Activated naive CD8-positive, alpha-beta T cell treated with anti-CD3 and anti-CD28 coated beads, Interleukin-2, amount 50 U/mL, for 24 hours (primary cell): ENCODE measurements around the gene TTLL9.
"Not testable (repeated sequence)": the region's sequence is repeated elsewhere in the genome, so short reads cannot be mapped to it uniquely, and the experiment has no call there.

Experiments used
- ATAC-seq: fragments of 150-1000 bp; cut with Tn5 transposase; one replicate; pipeline ENCODE4 v1.10.0; 2021
- DNase-seq: peaks from one replicate; pipeline ENCODE4 v3.0.0; 2021
- H3K27ac Mint-ChIP-seq: one replicate; pipeline ENCODE4 v1.8.0; 2021; ENCODE audit warnings: mild to moderate bottlenecking, mixed read lengths
- H3K27me3 Mint-ChIP-seq: one replicate; pipeline ENCODE4 v1.8.0; 2021; ENCODE audit warnings: mixed read lengths
- H3K36me3 Mint-ChIP-seq: one replicate; pipeline ENCODE4 v1.8.0; 2021; ENCODE audit warnings: low read depth, mixed read lengths
- H3K4me1 Mint-ChIP-seq: one replicate; pipeline ENCODE4 v1.8.0; 2021; ENCODE audit warnings: mixed read lengths
- H3K4me3 Mint-ChIP-seq: one replicate; pipeline ENCODE4 v1.8.0; 2021; ENCODE audit warnings: mild to moderate bottlenecking, moderate library complexity, mixed read lengths
- H3K9me3 Mint-ChIP-seq: one replicate; pipeline ENCODE4 v1.8.0; 2021; ENCODE audit warnings: mixed read lengths

The TTLL9 gene, protein sequence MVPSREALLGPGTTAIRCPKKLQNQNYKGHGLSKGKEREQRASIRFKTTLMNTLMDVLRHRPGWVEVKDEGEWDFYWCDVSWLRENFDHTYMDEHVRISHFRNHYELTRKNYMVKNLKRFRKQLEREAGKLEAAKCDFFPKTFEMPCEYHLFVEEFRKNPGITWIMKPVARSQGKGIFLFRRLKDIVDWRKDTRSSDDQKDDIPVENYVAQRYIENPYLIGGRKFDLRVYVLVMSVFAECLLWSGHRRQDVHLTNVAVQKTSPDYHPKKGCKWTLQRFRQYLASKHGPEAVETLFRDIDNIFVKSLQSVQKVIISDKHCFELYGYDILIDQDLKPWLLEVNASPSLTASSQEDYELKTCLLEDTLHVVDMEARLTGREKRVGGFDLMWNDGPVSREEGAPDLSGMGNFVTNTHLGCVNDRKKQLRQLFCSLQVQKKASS

DNA sequence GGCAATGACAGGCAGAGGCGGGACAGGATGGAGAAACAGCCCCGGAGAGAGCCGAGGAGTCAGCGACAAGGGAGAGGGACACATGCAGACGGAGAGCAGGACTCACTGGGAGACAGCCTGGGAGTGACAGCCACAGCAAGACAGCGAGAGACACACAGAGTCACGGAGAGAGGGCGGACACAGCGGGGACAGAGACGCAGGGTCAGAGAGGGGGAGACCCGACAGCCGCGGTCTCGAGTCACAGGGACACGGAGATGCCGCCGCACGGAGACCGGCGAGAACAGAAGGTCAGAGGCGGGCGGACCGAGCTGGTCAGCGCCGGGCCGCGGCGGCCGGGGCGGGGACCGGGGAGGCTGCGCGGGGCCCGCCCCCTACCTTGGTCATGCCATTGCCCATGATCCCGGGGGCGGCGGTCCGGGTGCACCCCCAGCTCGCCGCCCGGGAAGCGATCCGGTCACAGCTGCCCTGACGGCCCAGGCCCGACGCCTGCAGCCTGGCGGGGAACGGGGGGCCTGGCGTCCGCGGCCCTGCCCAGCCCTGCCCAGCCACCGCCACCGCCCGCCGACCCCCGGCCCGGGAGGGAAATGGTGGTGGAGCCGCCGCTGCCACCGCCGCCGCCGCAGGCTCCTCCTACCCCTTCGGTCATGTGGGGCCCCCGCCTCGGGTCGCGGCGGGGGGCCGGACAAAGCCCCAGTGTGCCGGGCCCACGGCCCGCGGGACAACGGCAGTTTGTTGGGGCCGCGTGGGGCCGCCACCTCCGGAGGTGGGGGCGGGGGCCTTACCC is at the start of gene TTLL9, which contains the start of gene DUSP15:
TSS of gene TTLL9 (plus strand) at position 693 of the 784 bp plus-strand sequence. CDS start 493 bp downstream, outside the sequence.
TSS of gene DUSP15 (minus strand) at position 586 of the 784 bp plus-strand sequence. CDS start at position 396, 190 bp downstream.
- H3K27me3 Mint-ChIP-seq, result peaks cover 33% of the 10 kb centered on the region
- peak within 1 kb of the TSS; percentile 85 for H3K4me3 Mint-ChIP-seq
- no peaks in the 10 kb centered on the region for H3K9me3 Mint-ChIP-seq
- ATAC-seq (no peak), DNase-seq (no peak)
- peak within 1 kb of the TSS; percentile 85 for H3K27ac Mint-ChIP-seq
- H3K4me1 Mint-ChIP-seq, result peaks cover 12% of the 10 kb centered on the region
- no peaks in the 10 kb centered on the region for H3K36me3 Mint-ChIP-seq

DNA sequence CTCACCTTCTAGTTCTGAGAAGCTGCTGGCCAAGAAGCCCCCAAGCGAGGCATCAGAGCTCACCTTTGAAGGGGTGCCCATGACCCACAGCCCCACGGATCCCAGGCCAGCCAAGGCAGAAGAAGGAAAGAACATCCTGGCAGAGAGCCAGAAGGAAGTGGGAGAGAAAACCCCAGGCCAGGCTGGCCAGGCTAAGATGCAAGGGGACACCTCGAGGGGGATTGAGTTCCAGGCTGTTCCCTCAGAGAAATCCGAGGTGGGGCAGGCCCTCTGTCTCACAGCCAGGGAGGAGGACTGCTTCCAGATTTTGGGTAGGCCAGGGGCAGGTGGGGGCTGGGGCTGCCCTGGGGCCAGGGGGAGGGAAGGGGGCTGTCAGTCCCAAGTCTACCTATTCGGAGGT is 49.0 kb upstream of the TTLL9 start:
- Mint-ChIP-seq H3K36me3 (no peaks in the 10 kb centered on the region), H3K27ac (no peak overlapping the region), H3K9me3 (no peaks in the 10 kb centered on the region), H3K4me3 (no peak overlapping the region), H3K4me1 (no peaks in the 10 kb centered on the region), H3K27me3 (peaks cover 4% of the 10 kb centered on the region)
- no peak for DNase-seq
- no peak for ATAC-seq

DNA sequence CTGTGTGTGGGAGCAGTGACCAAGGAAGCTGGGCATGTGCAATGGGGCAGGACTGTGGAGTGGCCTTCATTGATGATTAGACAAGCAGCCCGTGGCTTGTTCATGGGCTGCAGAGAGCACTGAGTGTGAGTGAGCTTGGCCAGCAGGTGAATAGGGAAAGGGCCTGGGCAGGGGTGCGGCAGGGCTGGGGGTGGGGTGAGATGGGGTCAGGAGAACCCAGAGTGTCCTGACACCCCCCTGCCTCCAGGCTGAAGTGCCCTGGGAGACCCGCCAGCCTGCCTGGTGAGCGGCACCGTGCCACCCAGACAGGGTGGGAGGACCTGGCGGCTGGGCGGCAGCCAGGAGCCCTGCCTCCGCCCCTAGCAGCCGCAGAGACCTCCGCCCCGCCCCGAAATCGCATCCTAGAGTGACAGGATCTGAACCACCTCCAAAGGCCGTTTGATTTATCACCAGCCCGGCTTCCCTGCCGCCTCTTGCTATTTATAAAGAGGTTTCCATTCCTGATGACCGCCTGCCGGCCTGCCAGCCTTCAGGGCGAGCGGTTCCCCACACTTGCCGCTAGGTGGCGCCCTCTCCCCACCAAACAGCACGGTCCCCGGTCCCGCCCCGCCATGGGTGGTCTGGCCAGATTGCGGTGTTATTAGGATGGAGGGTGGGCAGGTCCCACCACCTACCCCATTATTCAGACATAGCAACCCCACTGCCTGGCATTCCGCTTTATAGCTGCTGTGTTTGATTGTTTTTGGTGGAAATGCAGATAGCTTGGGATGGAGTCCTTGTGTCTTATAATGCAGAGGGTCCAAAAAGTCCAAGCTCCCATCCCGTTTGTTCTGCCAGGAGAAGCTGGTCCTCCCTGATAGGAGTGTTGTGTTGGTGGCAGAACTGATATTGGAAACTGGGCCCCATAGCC is 47.8 kb upstream of the TTLL9 start:
- no peak overlapping the region for H3K4me3 Mint-ChIP-seq
- peak; percentile 83 for DNase-seq
- H3K36me3 Mint-ChIP-seq, result no peaks in the 10 kb centered on the region
- H3K9me3 Mint-ChIP-seq, result no peaks in the 10 kb centered on the region
- peaks cover 4% of the 10 kb centered on the region for H3K27me3 Mint-ChIP-seq
- peak; percentile 76 for ATAC-seq
- no peak overlapping the region for H3K27ac Mint-ChIP-seq
- no peaks in the 10 kb centered on the region for H3K4me1 Mint-ChIP-seq

DNA sequence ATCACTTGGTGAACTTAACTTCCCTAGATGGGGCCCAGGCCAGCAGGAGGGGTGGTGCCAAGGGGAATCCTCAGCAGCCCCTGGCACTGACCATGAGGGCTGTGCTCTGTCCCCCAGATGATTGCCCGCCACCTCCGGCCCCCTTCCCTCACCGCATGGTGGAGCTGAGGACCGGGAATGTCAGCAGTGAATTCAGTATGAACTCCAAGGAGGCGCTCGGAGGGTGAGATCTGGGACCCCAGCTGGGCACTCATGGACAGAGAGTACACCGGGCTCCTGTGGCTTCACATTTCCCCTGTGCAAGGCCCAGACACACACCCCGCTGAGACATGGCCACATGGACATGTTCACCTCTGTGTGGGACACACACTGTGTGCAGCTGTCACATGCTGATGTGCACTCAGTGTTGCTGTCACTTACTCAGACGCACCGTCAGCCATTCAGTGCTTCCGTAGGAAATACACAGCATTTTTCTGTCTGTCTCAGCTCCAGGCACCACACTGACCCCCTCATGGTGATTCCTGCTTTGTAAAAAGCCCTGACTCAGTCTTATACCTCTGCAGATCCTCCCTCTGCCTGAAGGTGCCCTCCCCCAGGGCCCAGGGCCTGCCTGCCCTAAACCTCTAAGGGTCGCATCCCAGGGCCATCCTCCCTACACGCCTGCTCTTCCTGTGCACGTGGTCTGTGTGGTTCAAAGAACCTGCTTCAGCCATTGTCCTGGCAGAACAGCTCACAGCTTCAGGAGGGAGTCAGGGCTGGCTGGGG is 46.9 kb upstream of the TTLL9 start:
- peaks cover 4% of the 10 kb centered on the region for H3K27me3 Mint-ChIP-seq
- DNase-seq, result no peak
- no peaks in the 10 kb centered on the region for H3K4me1 Mint-ChIP-seq
- H3K4me3 Mint-ChIP-seq, result no peak overlapping the region
- no peak for ATAC-seq
- no peaks in the 10 kb centered on the region for H3K9me3 Mint-ChIP-seq
- H3K27ac Mint-ChIP-seq, result no peak overlapping the region
- no peaks in the 10 kb centered on the region for H3K36me3 Mint-ChIP-seq

DNA sequence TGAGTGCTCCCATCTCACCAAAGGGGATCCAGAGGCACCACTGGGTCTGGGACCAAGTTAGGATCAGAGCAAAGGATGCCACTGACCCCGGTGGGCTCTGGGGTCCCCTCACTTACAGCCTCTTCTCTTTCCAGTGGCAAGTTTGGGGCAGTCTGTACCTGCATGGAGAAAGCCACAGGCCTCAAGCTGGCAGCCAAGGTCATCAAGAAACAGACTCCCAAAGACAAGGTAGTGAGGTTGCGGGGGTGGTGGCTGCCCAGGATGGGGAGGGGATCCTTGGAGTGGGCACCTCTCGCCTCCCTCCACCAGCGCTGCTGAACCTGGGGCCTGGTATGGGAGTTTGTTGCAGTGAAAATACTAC is 46.3 kb upstream of the TTLL9 start:
- ATAC-seq (no peak), DNase-seq (no peak)
- Mint-ChIP-seq H3K4me3 (no peak overlapping the region), H3K27me3 (peaks cover 4% of the 10 kb centered on the region), H3K27ac (no peak overlapping the region), H3K9me3 (no peaks in the 10 kb centered on the region), H3K4me1 (no peaks in the 10 kb centered on the region), H3K36me3 (no peaks in the 10 kb centered on the region)

DNA sequence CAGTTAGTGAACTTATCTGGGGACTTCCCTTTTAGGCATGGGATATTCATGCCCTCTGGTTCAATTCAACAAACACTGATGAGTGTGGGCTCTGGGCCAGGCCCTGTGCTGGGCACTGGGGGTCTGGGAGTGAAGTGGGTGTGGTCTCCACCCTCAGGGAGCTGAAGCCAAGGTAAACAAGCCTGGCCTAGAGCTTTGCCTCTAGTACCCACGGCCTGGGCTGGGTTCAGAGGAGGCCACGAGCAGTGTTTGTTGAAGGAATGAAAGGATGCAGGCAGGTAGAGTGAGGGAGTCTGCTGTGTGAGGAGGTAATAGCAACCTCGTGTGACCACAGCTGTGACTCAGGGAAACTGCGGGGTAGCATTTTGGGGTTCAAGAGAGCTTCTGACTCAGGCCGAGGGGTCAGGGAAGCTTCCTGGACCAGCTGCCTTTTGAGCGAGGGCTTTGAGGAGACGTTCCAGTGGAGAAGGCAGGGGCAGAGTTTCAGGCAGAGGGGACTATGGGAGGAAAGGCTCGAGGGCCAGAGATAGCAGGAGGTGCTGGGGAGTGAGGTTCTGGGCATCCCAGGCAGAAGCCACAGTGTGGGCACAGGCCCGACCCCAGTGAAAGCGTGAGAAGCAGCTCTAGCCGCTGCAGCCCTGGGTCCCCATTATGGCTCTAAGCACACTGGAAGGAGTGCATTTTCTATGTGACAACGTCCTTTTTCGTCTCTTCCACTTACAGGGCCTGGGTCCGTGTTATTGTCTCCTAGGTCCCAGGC is 45.7 kb upstream of the TTLL9 start:
- Mint-ChIP-seq H3K4me3 (no peak overlapping the region), H3K27ac (no peak overlapping the region), H3K4me1 (no peaks in the 10 kb centered on the region), H3K9me3 (no peaks in the 10 kb centered on the region), H3K36me3 (no peaks in the 10 kb centered on the region), H3K27me3 (peaks cover 4% of the 10 kb centered on the region)
- no peak for DNase-seq
- no peak for ATAC-seq

DNA sequence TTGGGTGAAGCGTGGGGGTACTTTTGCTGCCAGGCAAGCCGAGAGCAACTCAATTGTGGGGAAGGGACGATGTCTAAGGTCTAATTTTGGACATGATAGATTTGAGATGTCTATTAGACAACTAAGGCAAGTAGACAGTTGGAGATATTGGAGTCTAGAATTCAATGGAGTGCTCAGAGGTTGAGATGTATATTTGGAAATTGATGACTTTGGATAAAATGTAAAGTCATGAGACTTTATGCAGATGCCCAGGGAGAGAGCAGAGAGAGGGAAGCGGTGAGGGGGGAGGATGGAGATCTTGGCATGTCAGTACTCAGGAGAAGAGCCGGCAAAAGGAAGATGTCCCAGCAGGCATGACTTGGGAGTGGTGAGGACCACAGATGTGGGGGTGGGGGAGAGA is 44.4 kb upstream of the TTLL9 start:
- peaks cover 4% of the 10 kb centered on the region for H3K27me3 Mint-ChIP-seq
- no peaks in the 10 kb centered on the region for H3K9me3 Mint-ChIP-seq
- no peaks in the 10 kb centered on the region for H3K4me1 Mint-ChIP-seq
- no peak overlapping the region for H3K27ac Mint-ChIP-seq
- H3K36me3 Mint-ChIP-seq, result no peaks in the 10 kb centered on the region
- no peak for ATAC-seq
- no peak overlapping the region for H3K4me3 Mint-ChIP-seq
- DNase-seq, result no peak

DNA sequence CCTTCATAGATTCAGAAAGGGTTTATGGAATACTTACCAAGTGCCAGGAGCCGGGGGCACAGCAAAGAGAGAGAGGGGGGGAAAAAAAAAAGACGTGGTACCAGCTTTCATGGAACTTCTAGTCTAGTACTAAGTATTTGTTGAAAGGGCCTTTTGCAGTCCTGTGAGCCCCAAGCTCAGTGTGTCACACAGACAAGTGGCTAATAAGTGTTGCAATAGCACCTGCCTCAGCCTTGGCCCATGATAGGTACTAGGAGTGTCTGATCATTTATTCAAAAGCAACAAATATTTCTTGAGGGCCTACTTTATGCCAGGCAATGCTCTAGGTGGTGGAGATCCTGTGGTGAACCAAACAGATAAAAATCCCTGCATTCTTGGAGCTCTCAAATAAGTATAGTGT is 43.4 kb upstream of the TTLL9 start:
- no peaks in the 10 kb centered on the region for H3K9me3 Mint-ChIP-seq
- DNase-seq (no peak), ATAC-seq (no peak)
- H3K27ac Mint-ChIP-seq, result no peak overlapping the region
- no peak overlapping the region for H3K4me3 Mint-ChIP-seq
- peaks cover 3% of the 10 kb centered on the region for H3K27me3 Mint-ChIP-seq
- no peaks in the 10 kb centered on the region for H3K36me3 Mint-ChIP-seq
- H3K4me1 Mint-ChIP-seq, result no peaks in the 10 kb centered on the region

DNA sequence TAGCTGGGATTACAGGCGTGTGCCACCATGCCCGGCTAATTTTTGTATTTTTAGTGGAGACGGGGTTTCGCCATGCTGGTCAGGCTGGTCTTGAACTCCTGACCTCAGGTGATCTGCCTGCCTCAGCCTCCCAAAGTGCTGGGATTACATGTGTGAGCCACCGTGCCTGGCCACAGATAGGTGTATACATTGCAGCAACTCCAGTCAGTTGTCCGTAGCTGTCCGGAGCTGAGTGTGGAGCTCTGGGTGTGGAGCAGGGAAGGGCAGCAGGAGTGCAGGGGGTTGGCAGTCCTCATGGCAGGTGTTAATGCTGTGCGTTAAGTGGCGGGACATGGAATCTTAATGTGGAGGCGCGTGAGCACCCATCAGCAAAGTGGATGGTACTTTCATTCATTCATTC is 42.4 kb upstream of the TTLL9 start:
- H3K4me3 Mint-ChIP-seq, DNase-seq, H3K36me3 Mint-ChIP-seq, H3K27me3 Mint-ChIP-seq, H3K27ac Mint-ChIP-seq, H3K4me1 Mint-ChIP-seq, H3K9me3 Mint-ChIP-seq, ATAC-seq: not testable (repeated sequence)

DNA sequence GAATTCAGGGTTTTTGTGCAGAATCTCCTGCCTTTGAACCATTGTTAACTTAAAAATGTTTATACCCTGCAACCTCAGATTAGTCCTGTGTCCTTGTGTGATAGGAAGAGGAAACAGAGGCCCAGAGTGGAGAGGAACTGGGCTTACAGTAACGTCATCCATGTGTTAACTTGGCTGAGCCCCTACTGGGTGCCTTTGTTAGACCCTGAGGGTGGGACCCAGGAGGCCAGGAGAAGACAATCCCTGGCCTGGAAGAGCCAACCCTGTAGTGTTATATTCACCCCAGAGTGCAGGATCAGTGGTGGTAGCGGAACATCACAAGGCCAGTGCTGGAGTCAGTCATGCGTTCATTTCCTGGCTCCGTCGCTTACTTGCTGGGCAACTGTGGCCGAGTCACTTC is 40.7 kb upstream of the TTLL9 start:
- ATAC-seq (no peak), DNase-seq (no peak)
- Mint-ChIP-seq H3K9me3 (no peaks in the 10 kb centered on the region), H3K36me3 (no peaks in the 10 kb centered on the region), H3K27ac (no peak overlapping the region), H3K27me3 (no peaks in the 10 kb centered on the region), H3K4me3 (no peak overlapping the region), H3K4me1 (no peaks in the 10 kb centered on the region)

DNA sequence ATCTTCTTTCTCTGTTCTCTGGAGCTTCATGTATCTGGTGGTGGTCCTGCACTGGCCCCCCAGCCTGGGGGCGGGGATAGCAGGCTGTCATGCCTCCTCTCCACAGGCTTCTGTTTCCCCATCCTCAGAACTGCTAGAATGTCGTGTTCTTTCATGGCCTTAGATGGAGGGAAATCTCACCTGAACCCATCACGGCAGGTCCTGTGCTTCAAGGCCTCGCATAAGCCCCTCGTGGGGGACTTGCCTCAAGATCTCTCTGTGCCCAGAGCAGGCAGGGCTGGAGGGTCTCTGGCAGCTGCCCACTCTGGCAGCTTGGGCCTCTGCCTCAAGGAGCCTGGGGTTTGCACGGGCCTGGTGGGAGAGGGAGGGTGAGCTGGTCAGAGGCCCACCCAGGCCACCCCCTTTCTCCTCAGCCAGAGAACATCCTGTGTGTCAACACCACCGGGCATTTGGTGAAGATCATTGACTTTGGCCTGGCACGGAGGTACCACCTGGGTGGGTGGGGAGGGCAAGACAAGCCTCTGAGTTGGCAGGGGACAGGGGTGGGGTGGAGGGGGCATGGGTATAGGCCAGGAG is 39.9 kb upstream of the TTLL9 start:
- no peaks in the 10 kb centered on the region for H3K9me3 Mint-ChIP-seq
- H3K27ac Mint-ChIP-seq, result no peak overlapping the region
- DNase-seq (no peak), ATAC-seq (no peak)
- H3K4me1 Mint-ChIP-seq, result no peaks in the 10 kb centered on the region
- H3K36me3 Mint-ChIP-seq, result no peaks in the 10 kb centered on the region
- no peak overlapping the region for H3K4me3 Mint-ChIP-seq
- no peaks in the 10 kb centered on the region for H3K27me3 Mint-ChIP-seq

DNA sequence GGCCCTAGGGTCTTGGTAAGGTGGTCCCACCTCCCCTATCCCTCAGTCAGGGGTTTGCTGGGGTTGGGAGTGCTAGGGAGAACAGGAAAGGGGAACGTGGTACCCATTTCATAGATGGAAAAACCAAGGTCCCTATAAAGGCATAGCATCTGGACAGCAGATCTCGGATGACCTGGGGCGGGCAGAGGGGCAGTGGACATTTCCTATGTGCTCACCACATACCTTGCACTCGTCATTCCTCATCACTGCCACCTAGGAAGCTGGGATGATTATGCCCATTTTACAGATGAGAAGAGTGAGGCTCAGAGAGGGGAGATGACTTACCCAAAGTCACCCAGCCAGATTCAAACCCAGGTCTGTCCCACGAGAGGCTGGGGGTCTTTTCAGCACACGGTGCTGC is 39.2 kb upstream of the TTLL9 start:
- Mint-ChIP-seq H3K4me3 (no peak overlapping the region), H3K4me1 (peaks cover 4% of the 10 kb centered on the region), H3K9me3 (no peaks in the 10 kb centered on the region), H3K27ac (no peak overlapping the region), H3K27me3 (no peaks in the 10 kb centered on the region), H3K36me3 (no peaks in the 10 kb centered on the region)
- ATAC-seq (no peak), DNase-seq (no peak)

DNA sequence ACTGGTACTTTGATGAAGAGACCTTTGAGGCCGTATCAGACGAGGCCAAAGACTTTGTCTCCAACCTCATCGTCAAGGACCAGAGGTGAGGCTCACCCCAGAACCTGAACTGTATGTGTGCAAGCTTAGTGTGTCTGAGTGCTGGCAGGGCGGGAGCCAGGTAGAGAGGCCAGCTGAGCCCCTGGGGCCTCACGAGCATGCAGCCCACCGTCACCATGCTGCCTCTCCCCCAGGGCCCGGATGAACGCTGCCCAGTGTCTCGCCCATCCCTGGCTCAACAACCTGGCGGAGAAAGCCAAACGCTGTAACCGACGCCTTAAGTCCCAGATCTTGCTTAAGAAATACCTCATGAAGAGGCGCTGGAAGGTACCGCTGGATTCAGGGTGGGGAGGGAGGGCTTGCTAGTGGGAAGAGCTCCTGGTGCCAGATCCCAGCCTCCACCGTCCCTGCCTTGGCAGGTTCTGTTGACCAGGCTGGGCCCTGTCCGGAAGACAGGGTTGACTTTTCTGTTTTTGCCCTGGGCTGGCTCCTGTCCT is 38.6 kb upstream of the TTLL9 start:
- Mint-ChIP-seq H3K27me3 (no peaks in the 10 kb centered on the region), H3K36me3 (no peaks in the 10 kb centered on the region), H3K27ac (no peak overlapping the region), H3K4me3 (no peak overlapping the region), H3K9me3 (no peaks in the 10 kb centered on the region), H3K4me1 (peaks cover 7% of the 10 kb centered on the region)
- DNase-seq (no peak), ATAC-seq (no peak)
